IMR-90 (cell line): ENCODE results near the gene KRCC1. TPM values are rescaled to one million over a fixed set of nuclear protein-coding genes. Genes with fewer than 3 reads are reported as not detected.

Experiments
- ATAC-seq: fragments of 200-7000 bp; cut with Tn5 transposase; 2 replicates; pipeline ENCODE4 v1.9.1; 2020; ENCODE audit warnings: low read depth, mild to moderate bottlenecking, moderate library complexity
- BruUV-seq: library from RNA; stranded (reverse); fragments of 400-500 nt; replicated peaks from 2 replicates; lab custom pipeline; 2021; lab: Mats Ljungman, UMichigan
- CTCF ChIA-PET: fragments of 300-600 bp; formaldehyde crosslinking; extraction: SDS; loops from one replicate; lab custom pipeline; 2021; ENCODE audit warnings: antibody characterized with exemption; lab: Yijun Ruan, JAX
- POLR2A ChIA-PET: fragments of 300-600 bp; sonication (Branson Sonifier 250); formaldehyde crosslinking; loops from one replicate; lab custom pipeline; 2022; ENCODE audit warnings: antibody characterized with exemption; ENCODE audit not compliant: unreplicated experiment; lab: Charles Lee
- DNase-seq: peaks from one replicate; pipeline ENCODE4 v3.0.0; 2013
- H2AFZ ChIP-seq: replicated peaks from 2 replicates; pipeline ENCODE3; 2013; ENCODE audit warnings: low read length, mild to moderate bottlenecking; ENCODE audit not compliant: poor library complexity
- H2AK5ac ChIP-seq: 2 replicates; pipeline ENCODE4 v1.6.1; 2013; ENCODE audit warnings: low read depth, low read length, inconsistent platforms
- H2AK9ac ChIP-seq: replicated peaks from 2 replicates; pipeline ENCODE3; 2013; ENCODE audit warnings: mild to moderate bottlenecking, low read depth, low read length, moderate library complexity; ENCODE audit not compliant: poor library complexity
- H2BK120ac ChIP-seq: 2 replicates; pipeline ENCODE4 v1.6.1; 2013; ENCODE audit warnings: low read depth, low read length, inconsistent platforms
- H2BK15ac ChIP-seq: 3 replicates; pipeline ENCODE4 v1.6.1; 2013; ENCODE audit warnings: low read depth, low read length, inconsistent platforms
- H2BK20ac ChIP-seq: 2 replicates; pipeline ENCODE4 v1.6.1; 2013; ENCODE audit warnings: low read depth, mild to moderate bottlenecking, inconsistent platforms, low read length, moderate library complexity
- H2BK5ac ChIP-seq: 2 replicates; pipeline ENCODE4 v1.6.1; 2013; ENCODE audit warnings: mild to moderate bottlenecking, low read depth, low read length, inconsistent platforms; ENCODE audit not compliant: poor library complexity, severe bottlenecking
- H3K14ac ChIP-seq: replicated peaks from 2 replicates; pipeline ENCODE4 v1.6.1; 2013; ENCODE audit warnings: low read depth, low read length, inconsistent platforms
- H3K18ac ChIP-seq: 2 replicates; pipeline ENCODE4 v1.6.1; 2013; ENCODE audit warnings: low read depth, low read length, control low read depth
- H3K23ac ChIP-seq: 2 replicates; pipeline ENCODE4 v1.6.1; 2013; ENCODE audit warnings: low read depth, low read length, inconsistent platforms
- H3K27ac ChIP-seq: 2 replicates; pipeline ENCODE4 v1.5.1; 2013; ENCODE audit warnings: mild to moderate bottlenecking, control low read depth, low read length; ENCODE audit not compliant: insufficient read depth
- H3K27me3 ChIP-seq: 2 replicates; pipeline ENCODE4 v1.6.1; 2013; ENCODE audit warnings: low read length; ENCODE audit not compliant: control insufficient read depth, insufficient read depth
- H3K36me3 ChIP-seq: 2 replicates; pipeline ENCODE4 v1.6.1; 2013; ENCODE audit warnings: low read length, mixed read lengths; ENCODE audit not compliant: control insufficient read depth, insufficient read depth
- H3K4ac ChIP-seq: 2 replicates; pipeline ENCODE4 v1.6.1; 2013; ENCODE audit warnings: low read depth, low read length, inconsistent platforms
- H3K4me1 ChIP-seq: 2 replicates; pipeline ENCODE4 v1.6.1; 2013; ENCODE audit warnings: low read length, mixed read lengths; ENCODE audit not compliant: control insufficient read depth, insufficient read depth
- H3K4me2 ChIP-seq: 2 replicates; pipeline ENCODE4 v1.6.1; 2013; ENCODE audit warnings: low read depth, mild to moderate bottlenecking, control low read depth, low read length, moderate library complexity
- H3K4me3 ChIP-seq: 2 replicates; pipeline ENCODE4 v1.5.1; 2013; ENCODE audit warnings: low read depth, mild to moderate bottlenecking, control low read depth, low read length, moderate library complexity; ENCODE audit not compliant: insufficient read depth
- H3K56ac ChIP-seq: 2 replicates; pipeline ENCODE4 v1.6.1; 2013; ENCODE audit warnings: low read length, inconsistent platforms; ENCODE audit not compliant: insufficient read depth; ENCODE audit errors: extremely low read depth
- H3K79me1 ChIP-seq, 2 experiments: 2 replicates each; pipeline ENCODE4 v1.6.1; 2013; ENCODE audit warnings: low read length in 2 of 2, inconsistent platforms in 1 of 2, low read depth in 1 of 2
- H3K9ac ChIP-seq: 2 replicates; pipeline ENCODE4 v1.6.1; 2013; ENCODE audit warnings: low read depth, low read length, control low read depth
- H3K9me1 ChIP-seq: 2 replicates; pipeline ENCODE4 v1.6.1; 2013; ENCODE audit warnings: low read length, inconsistent platforms; ENCODE audit not compliant: insufficient read depth
- H3K9me3 ChIP-seq: 2 replicates; pipeline ENCODE4 v1.6.1; 2013; ENCODE audit warnings: low read length; ENCODE audit not compliant: control insufficient read depth, insufficient read depth
- H4K20me1 ChIP-seq: 2 replicates; pipeline ENCODE4 v1.6.1; 2013; ENCODE audit warnings: low read length, inconsistent platforms; ENCODE audit not compliant: insufficient read depth
- H4K5ac ChIP-seq: 2 replicates; pipeline ENCODE4 v1.6.1; 2013; ENCODE audit warnings: mild to moderate bottlenecking, low read depth, low read length, control low read depth
- H4K8ac ChIP-seq, 2 experiments: 2 replicates each; pipeline ENCODE4 v1.6.1; 2013; ENCODE audit warnings: low read depth in 2 of 2, low read length in 2 of 2, control low read depth in 1 of 2, inconsistent platforms in 1 of 2
- H4K91ac ChIP-seq: 2 replicates; pipeline ENCODE4 v1.6.1; 2013; ENCODE audit warnings: low read depth, low read length, inconsistent platforms; ENCODE audit not compliant: insufficient read depth
- CEBPB ChIP-seq: IDR thresholded peaks from 2 replicates; pipeline ENCODE4 v1.6.1; 2012; ENCODE audit warnings: low read depth, low read length, improper control_type of control experiment
- CHD1 ChIP-seq: IDR thresholded peaks from 2 replicates; pipeline ENCODE4 v1.6.1; 2012; ENCODE audit warnings: low read depth, low read length, improper control_type of control experiment
- CTCF ChIP-seq: conservative IDR thresholded peaks from 2 replicates; pipeline ENCODE4 v1.5.1; 2012; ENCODE audit warnings: mild to moderate bottlenecking, low read depth, low read length, improper control_type of control experiment
- MAFK ChIP-seq: IDR thresholded peaks from 2 replicates; pipeline ENCODE4 v1.6.1; 2012; ENCODE audit warnings: low read depth, low read length, improper control_type of control experiment
- MXI1 ChIP-seq: IDR thresholded peaks from 2 replicates; pipeline ENCODE4 v1.6.1; 2012; ENCODE audit warnings: low read depth, mild to moderate bottlenecking, low read length, moderate library complexity, borderline replicate concordance
- RAD21 ChIP-seq: IDR thresholded peaks from 2 replicates; pipeline ENCODE4 v1.6.1; 2012; ENCODE audit warnings: low read length, improper control_type of control experiment
- SMC3 ChIP-seq: fragments of 150-350 bp; IDR thresholded peaks from 2 replicates; pipeline ENCODE4 v1.6.1; 2016; ENCODE audit warnings: low read depth, mild to moderate bottlenecking, antibody characterized with exemption, low read length, moderate library complexity
- WGBS, 2 experiments: methylation state at CpG; one replicate each; pipeline versions ENCODE4 v1.1.5 to v1.1.7; 2013; ENCODE audit warnings: missing lambda C conversion rate in 2 of 2; ENCODE audit not compliant: insufficient read length in 1 of 2; ENCODE audit errors: extremely low coverage in 2 of 2; 5-methylcytosine and 5-hydroxymethylcytosine counted together
- dilution Hi-C: fragments of 300-500 bp; cut with HindIII; formaldehyde crosslinking; loops from one replicate; pipeline ENCODE4 v1.14.3; 2018; ENCODE audit warnings: low sequenced_read_pairs; ENCODE audit not compliant: unreplicated experiment
- in situ Hi-C: fragments of 300-500 bp; cut with MboI; formaldehyde crosslinking; loops from 3 replicates; pipeline ENCODE4 v1.14.3; 2019; ENCODE audit warnings: low sequenced_read_pairs, inconsistent platforms, mixed read lengths
- intact Hi-C: fragments of 100-400 bp; cut with micrococcal nuclease; formaldehyde crosslinking; loops from 2 replicates; pipeline ENCODE4 v1.10.0; 2022
- polyA plus RNA-seq, 3 experiments: library from polyadenylated mRNA; depleted of rRNA; stranded (reverse); fragments of >200 nt; gene quantifications; 2 replicates each; pipeline ENCODE4 v1.2.3, GENCODE V29; 2012; ENCODE audit warnings: low replicate concordance in 1 of 3
- total RNA-seq: library from RNA; depleted of rRNA; stranded (reverse); fragments of >200 nt; gene quantifications from 2 replicates; pipeline ENCODE4 v1.2.3, GENCODE V29; 2012

KRCC1 gene
- total and polyA plus RNA-seq, 2 of the 4 experiments (the other 2 are of a cell fraction), result 14.3 to 16.5 TPM

GRCh38 chr2:88059979-88060906 lies 4.7 kb upstream of the KRCC1 start:
- no TSS peak for BruUV-seq
- intact Hi-C loops, result loop anchor here (1.0 to 5.0 kb wide), 3 partner anchors 48 to 127 kb away; no protein-coding TSS in a partner anchor
- POLR2A ChIA-PET, result no interaction called here

More at GRCh38 chr2:88059979-88060906, 4.7 kb upstream of the KRCC1 start:
- H2AFZ ChIP-seq, result no peak overlapping the region
- peaks cover 5% of the 10 kb centered on the region for H3K9me1 ChIP-seq
- H3K56ac ChIP-seq, result no peak overlapping the region
- no peak overlapping the region for H2AK5ac ChIP-seq
- no peak overlapping the region for H3K9ac ChIP-seq
- no peak overlapping the region for H2AK9ac ChIP-seq
- H3K4me2 ChIP-seq, result no peak overlapping the region
- H3K27me3 ChIP-seq, result peaks cover 13% of the 10 kb centered on the region
- CTCF ChIA-PET, result interaction anchor here (0.6 to 2.1 kb wide), 13 partner anchors 8 to 1785 kb away, joined by 3 to 38 read pairs (median 3); no protein-coding TSS in a partner anchor
- peaks cover 0 to 8% of the 10 kb centered on the region in 2 experiments; a peak in 3 of 4 replicates for H3K79me1 ChIP-seq
- H4K91ac ChIP-seq, result no peak overlapping the region
- H3K23ac ChIP-seq, result no peak overlapping the region
- no peak overlapping the region for H3K14ac ChIP-seq
- H3K4me1 ChIP-seq, result peaks cover 3% of the 10 kb centered on the region
- H2BK120ac ChIP-seq, result no peak overlapping the region
- in situ Hi-C loops, result loop anchor here (5.0 to 25.0 kb wide), 2 partner anchors 97 to 602 kb away; no protein-coding TSS in a partner anchor
- dilution Hi-C loops, result no loop called here
- TF ChIP-seq RAD21, result peak; percentile 72
- TF ChIP-seq CHD1, result no peak
- no peak for TF ChIP-seq MXI1
- TF ChIP-seq CEBPB, result peak; percentile 68
- TF ChIP-seq SMC3, result peak; percentile 61
- no peak for TF ChIP-seq MAFK
- peak; percentile 74 for TF ChIP-seq CTCF
- no peak overlapping the region for H3K4me3 ChIP-seq
- H3K4ac ChIP-seq, result no peak overlapping the region
- DNase-seq (peak; percentile 31), ATAC-seq (peak; percentile 30)
- no peak overlapping the region for H2BK20ac ChIP-seq
- H4K5ac ChIP-seq, result no peak overlapping the region
- no peak overlapping the region for H3K27ac ChIP-seq
- H4K20me1 ChIP-seq, result no peaks in the 10 kb centered on the region
- no peak overlapping the region for H2BK15ac ChIP-seq
- no peaks in the 10 kb centered on the region for H3K36me3 ChIP-seq
- H3K18ac ChIP-seq, result no peak overlapping the region
- H2BK5ac ChIP-seq, result no peak overlapping the region
- no peaks in the 10 kb centered on the region for H3K9me3 ChIP-seq
- no CpG with 5 or more reads among the region's 5 CpGs for WGBS, 2 experiments
- no peak overlapping the region for H4K8ac ChIP-seq
